ENCODE data around the gene DNM3. TPM values are rescaled to one million over a fixed set of nuclear protein-coding genes. Genes with fewer than 3 reads are reported as not detected.

DNM3 gene
- polyA plus RNA-seq, 2 donors: 0.53 to 0.76 TPM

DNA sequence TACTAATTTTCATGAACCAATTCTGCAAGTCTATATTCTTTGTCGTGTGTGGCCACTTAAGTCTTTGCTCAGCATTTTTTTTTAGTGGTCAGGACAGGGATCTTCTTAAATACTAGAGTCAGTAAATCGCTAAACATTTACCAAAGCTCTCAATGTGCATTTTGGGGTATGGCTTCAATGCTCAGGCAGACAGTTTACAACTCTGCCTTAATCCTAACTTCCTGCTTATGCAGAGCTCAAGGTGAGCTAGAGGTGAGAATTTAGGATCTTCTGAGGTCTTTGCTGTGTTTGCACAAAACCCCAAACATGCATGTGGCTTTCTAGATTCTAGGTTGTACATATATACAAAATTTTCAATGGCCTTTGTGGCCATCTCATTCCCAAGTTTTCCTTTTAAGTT, 153.0 kb downstream of the DNM3 start:
- Histone ChIP-seq H3K4me3 (ENCODE audit: low read depth in 1 of 2, low read length in 2 of 2) (no peak overlapping the region), H3K9me3 (ENCODE audit: control insufficient read depth in 2 of 2, insufficient read depth in 1 of 2, low read depth in 1 of 2, low read length in 1 of 2) (no peaks in the 10 kb centered on the region), H3K36me3 (ENCODE audit: control insufficient read depth in 2 of 2, insufficient read depth in 2 of 2, low read length in 1 of 2) (no peaks in the 10 kb centered on the region), H3K4me1 (ENCODE audit: control insufficient read depth in 2 of 2, insufficient read depth in 2 of 2, low read length in 1 of 2) (no peaks in the 10 kb centered on the region), H3K27me3 (ENCODE audit: control insufficient read depth in 1 of 2, insufficient read depth in 2 of 2, low read length in 2 of 2) (no peaks in the 10 kb centered on the region), H3K27ac (ENCODE audit: low read depth in 2 of 2, low read length in 1 of 2) (no peak overlapping the region)
- 86 to 89% methylated on average over 2 of the region's 2 CpGs for WGBS, 2 donors

DNA sequence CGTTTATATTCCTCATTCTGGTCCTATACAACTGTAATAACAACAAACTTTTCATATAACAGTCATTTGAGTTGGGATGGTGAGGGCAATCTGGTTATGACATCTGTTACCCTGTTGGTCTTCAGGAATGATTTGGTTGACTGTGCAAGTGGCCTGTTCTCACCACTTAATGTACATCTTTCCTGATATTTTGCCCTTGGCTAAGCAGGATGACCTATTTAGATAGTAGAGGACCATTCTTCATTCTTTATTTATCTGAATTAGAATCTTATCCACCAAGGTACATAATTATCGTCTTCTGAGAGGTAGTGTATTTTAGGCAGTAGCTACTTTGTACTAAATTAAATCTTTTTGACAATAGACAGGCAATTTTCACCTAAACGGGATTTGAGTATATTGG, 154.3 kb downstream of the DNM3 start:
- Histone ChIP-seq H3K4me3 (ENCODE audit: low read depth in 1 of 2, low read length in 2 of 2) (no peak overlapping the region), H3K4me1 (ENCODE audit: control insufficient read depth in 2 of 2, insufficient read depth in 2 of 2, low read length in 1 of 2) (no peaks in the 10 kb centered on the region), H3K27ac (ENCODE audit: low read depth in 2 of 2, low read length in 1 of 2) (no peak overlapping the region), H3K9me3 (ENCODE audit: control insufficient read depth in 2 of 2, insufficient read depth in 1 of 2, low read depth in 1 of 2, low read length in 1 of 2) (no peaks in the 10 kb centered on the region), H3K27me3 (ENCODE audit: control insufficient read depth in 1 of 2, insufficient read depth in 2 of 2, low read length in 2 of 2) (no peaks in the 10 kb centered on the region), H3K36me3 (ENCODE audit: control insufficient read depth in 2 of 2, insufficient read depth in 2 of 2, low read length in 1 of 2) (no peaks in the 10 kb centered on the region)
- WGBS, 2 donors: 91 to 92% methylated on average over 3 of the region's 3 CpGs

DNA sequence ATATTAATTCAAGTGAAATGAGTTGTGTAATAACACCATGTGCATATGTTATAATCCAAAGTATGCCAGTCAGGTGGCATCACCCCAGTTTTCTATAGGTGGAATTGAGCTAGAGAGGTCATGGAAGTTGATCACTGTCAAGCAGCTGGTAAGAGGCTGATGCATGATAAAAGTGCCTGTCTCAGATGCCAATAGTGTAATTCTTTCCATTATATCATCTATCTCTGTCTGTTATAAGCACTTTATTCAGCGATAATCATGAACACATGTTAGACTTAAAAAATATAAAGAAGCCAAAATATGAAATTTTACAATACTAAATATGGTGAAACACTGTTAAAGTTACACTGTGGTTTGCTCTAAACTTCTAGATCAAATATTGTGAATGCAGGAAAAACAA, 156.6 kb downstream of the DNM3 start:
- WGBS, 2 donors: 90 to 91% methylated on average over 1 of the region's 1 CpG

DNA sequence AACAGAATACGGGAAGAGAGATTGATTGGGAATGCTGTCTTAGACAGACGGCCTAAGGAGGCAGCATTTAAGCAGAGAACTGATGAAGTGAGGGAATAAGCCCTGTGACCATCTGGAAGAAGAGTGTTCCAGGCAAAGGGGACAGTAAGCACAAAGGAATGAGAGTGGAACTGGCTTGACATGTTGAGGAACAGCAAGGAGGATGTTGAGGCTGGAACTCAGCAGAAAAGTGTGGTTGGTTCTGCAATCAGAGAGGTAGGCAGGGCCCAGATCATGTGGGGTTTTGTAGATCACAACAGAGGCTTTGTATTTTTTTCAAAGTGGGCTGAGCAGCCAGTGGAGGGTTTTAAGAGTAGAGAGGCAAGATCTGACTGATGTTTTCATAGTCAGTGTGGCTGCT, 157.4 kb downstream of the DNM3 start:
- WGBS, 2 donors: 92 to 95% methylated on average over 2 of the region's 2 CpGs
- no peaks in the 10 kb centered on the region for H3K9me3 ChIP-seq (ENCODE audit: control insufficient read depth in 2 of 2, insufficient read depth in 1 of 2, low read depth in 1 of 2, low read length in 1 of 2)

More for the DNA sequence above, 156.6 kb downstream of the DNM3 start:
- H3K4me3 ChIP-seq (ENCODE audit: low read depth in 1 of 2, low read length in 2 of 2): no peak overlapping the region
- H3K4me1 ChIP-seq (ENCODE audit: control insufficient read depth in 2 of 2, insufficient read depth in 2 of 2, low read length in 1 of 2): no peaks in the 10 kb centered on the region
- H3K27me3 ChIP-seq (ENCODE audit: control insufficient read depth in 1 of 2, insufficient read depth in 2 of 2, low read length in 2 of 2): no peaks in the 10 kb centered on the region
- no peak overlapping the region for H3K27ac ChIP-seq (ENCODE audit: low read depth in 2 of 2, low read length in 1 of 2)
- H3K36me3 ChIP-seq (ENCODE audit: control insufficient read depth in 2 of 2, insufficient read depth in 2 of 2, low read length in 1 of 2): no peaks in the 10 kb centered on the region
- H3K9me3 ChIP-seq (ENCODE audit: control insufficient read depth in 2 of 2, insufficient read depth in 1 of 2, low read depth in 1 of 2, low read length in 1 of 2): no peaks in the 10 kb centered on the region

DNA sequence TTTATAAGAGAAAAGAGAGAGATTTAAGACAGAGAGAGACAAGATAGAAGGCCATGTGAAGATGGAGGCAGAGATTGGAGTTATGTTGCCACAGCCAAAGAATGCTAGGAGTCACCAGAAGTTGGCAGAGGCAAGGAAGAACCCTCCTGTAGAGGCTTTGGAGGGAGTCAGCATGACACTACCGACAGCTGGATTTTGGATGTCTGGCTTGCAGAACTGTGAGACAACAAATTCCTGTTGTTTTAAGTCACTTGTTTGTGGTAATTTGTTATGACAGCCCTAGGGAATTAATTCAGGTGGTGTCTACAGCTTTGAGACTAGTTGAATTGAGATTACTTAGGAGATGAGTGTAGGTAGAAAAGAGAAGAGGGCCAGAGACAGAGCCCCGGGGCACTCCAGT, 158.5 kb downstream of the DNM3 start:
- no peaks in the 10 kb centered on the region for H3K9me3 ChIP-seq (ENCODE audit: control insufficient read depth in 2 of 2, insufficient read depth in 1 of 2, low read depth in 1 of 2, low read length in 1 of 2)
- H3K4me1 ChIP-seq (ENCODE audit: control insufficient read depth in 2 of 2, insufficient read depth in 2 of 2, low read length in 1 of 2): no peaks in the 10 kb centered on the region
- H3K27ac ChIP-seq (ENCODE audit: low read depth in 2 of 2, low read length in 1 of 2): no peak overlapping the region
- no peaks in the 10 kb centered on the region for H3K36me3 ChIP-seq (ENCODE audit: control insufficient read depth in 2 of 2, insufficient read depth in 2 of 2, low read length in 1 of 2)
- no peak overlapping the region for H3K4me3 ChIP-seq (ENCODE audit: low read depth in 1 of 2, low read length in 2 of 2)
- 79 to 91% methylated on average over 2 of the region's 2 CpGs for WGBS, 2 donors
- H3K27me3 ChIP-seq (ENCODE audit: control insufficient read depth in 1 of 2, insufficient read depth in 2 of 2, low read length in 2 of 2): no peaks in the 10 kb centered on the region

More for the DNA sequence above, 157.4 kb downstream of the DNM3 start:
- no peak overlapping the region for H3K4me3 ChIP-seq (ENCODE audit: low read depth in 1 of 2, low read length in 2 of 2)
- H3K36me3 ChIP-seq (ENCODE audit: control insufficient read depth in 2 of 2, insufficient read depth in 2 of 2, low read length in 1 of 2): no peaks in the 10 kb centered on the region
- no peaks in the 10 kb centered on the region for H3K4me1 ChIP-seq (ENCODE audit: control insufficient read depth in 2 of 2, insufficient read depth in 2 of 2, low read length in 1 of 2)
- no peaks in the 10 kb centered on the region for H3K27me3 ChIP-seq (ENCODE audit: control insufficient read depth in 1 of 2, insufficient read depth in 2 of 2, low read length in 2 of 2)
- H3K27ac ChIP-seq (ENCODE audit: low read depth in 2 of 2, low read length in 1 of 2): no peak overlapping the region

DNA sequence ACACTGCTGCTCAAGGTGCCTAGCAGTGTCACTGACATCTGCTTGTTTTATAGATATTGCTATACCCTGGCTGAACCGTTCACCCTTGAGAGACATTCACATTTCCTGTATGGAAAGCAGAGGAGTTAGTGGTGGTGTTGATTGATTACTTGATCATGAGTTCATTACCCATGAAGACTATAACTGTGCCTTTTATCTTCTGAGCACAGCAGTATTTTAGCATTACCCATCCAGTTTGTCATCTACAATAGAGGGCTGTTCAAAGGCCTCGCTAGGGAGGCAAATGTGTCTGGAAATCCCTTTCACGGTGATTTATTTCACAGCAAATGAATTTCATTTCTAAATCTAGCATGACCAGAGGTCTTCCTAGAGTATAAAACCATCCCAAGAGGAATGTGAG, 160.0 kb downstream of the DNM3 start:
- Histone ChIP-seq H3K4me3 (ENCODE audit: low read depth in 1 of 2, low read length in 2 of 2) (no peak overlapping the region), H3K27ac (ENCODE audit: low read depth in 2 of 2, low read length in 1 of 2) (no peak overlapping the region), H3K27me3 (ENCODE audit: control insufficient read depth in 1 of 2, insufficient read depth in 2 of 2, low read length in 2 of 2) (no peaks in the 10 kb centered on the region), H3K36me3 (ENCODE audit: control insufficient read depth in 2 of 2, insufficient read depth in 2 of 2, low read length in 1 of 2) (no peaks in the 10 kb centered on the region), H3K4me1 (ENCODE audit: control insufficient read depth in 2 of 2, insufficient read depth in 2 of 2, low read length in 1 of 2) (no peaks in the 10 kb centered on the region), H3K9me3 (ENCODE audit: control insufficient read depth in 2 of 2, insufficient read depth in 1 of 2, low read depth in 1 of 2, low read length in 1 of 2) (no peaks in the 10 kb centered on the region)
- 82% methylated on average over 3 of the region's 3 CpGs for WGBS, 2 donors

DNA sequence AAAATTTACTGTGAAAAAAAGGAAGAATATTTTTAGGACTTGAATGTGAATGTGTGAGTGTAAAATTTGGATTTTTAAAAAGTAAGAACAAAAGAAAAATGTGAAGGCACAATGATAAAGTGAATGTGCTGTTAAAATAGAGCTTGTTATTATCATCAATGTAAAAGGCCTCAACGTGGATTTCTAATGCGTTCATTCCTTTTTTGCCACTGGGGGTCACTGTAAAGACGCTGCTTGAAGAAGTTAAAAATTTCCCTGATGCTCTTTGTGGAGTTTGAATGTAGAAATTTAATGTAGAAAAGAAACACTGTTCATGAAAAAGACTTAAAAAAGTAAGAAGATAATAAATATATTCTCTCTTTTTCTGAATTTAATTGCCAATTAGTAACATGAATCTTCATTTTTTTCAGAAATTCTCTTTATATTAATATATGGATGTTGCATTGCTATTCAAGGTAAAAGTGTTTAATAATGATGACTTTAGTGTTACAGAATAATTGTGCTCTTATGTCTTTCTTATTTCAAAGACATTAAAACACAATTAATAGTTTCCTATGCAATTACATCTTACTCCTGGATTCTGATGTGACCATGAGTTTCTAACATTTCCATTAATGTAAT, 161.5 kb downstream of the DNM3 start:
- Histone ChIP-seq H3K4me3 (ENCODE audit: low read depth in 1 of 2, low read length in 2 of 2) (no peak overlapping the region), H3K27me3 (ENCODE audit: control insufficient read depth in 1 of 2, insufficient read depth in 2 of 2, low read length in 2 of 2) (no peaks in the 10 kb centered on the region), H3K4me1 (ENCODE audit: control insufficient read depth in 2 of 2, insufficient read depth in 2 of 2, low read length in 1 of 2) (no peaks in the 10 kb centered on the region), H3K36me3 (ENCODE audit: control insufficient read depth in 2 of 2, insufficient read depth in 2 of 2, low read length in 1 of 2) (no peaks in the 10 kb centered on the region), H3K9me3 (ENCODE audit: control insufficient read depth in 2 of 2, insufficient read depth in 1 of 2, low read depth in 1 of 2, low read length in 1 of 2) (no peaks in the 10 kb centered on the region), H3K27ac (ENCODE audit: low read depth in 2 of 2, low read length in 1 of 2) (no peak overlapping the region)
- 3 to 9% methylated on average over 3 of the region's 3 CpGs for WGBS, 2 donors

DNA sequence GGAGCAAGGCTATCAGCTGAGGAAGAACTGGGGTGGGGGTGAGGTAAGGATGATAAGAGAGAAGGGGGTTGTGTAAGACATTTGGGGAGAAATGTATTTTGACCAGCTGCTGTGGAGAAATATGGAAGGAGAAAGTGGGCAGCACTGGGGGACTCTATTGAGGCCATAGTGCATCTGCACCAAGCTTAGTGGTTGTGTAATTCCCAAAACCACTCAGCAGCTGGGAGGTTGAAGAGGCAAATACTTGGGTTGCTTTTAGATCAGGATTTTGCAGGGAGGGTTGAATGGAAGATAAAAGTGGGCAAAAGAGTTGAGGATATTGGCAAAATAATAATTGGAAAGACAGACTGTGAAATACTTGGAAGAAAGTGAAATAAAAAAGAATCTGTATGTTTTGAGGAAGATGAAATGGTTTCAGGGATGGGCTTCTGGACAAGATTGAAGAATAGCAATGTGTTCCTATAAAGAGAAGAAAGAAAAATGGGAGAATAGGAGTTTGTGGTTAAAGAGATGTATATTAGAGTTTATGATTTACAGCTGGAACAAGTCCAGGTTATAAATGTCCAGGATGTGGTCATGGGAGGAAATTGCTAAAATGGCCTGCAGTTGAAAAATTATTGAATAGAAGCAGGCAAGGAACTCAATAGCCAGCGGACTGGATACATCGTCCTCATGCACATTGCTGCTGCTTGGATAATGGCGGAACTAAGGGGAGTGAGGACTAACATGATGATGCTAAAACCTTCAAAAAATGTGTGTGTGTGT, 162.7 kb downstream of the DNM3 start:
- Histone ChIP-seq H3K9me3 (ENCODE audit: control insufficient read depth in 2 of 2, insufficient read depth in 1 of 2, low read depth in 1 of 2, low read length in 1 of 2) (no peaks in the 10 kb centered on the region), H3K36me3 (ENCODE audit: control insufficient read depth in 2 of 2, insufficient read depth in 2 of 2, low read length in 1 of 2) (no peaks in the 10 kb centered on the region)
- 91% methylated on average over 3 of the region's 3 CpGs for WGBS, 2 donors

DNA sequence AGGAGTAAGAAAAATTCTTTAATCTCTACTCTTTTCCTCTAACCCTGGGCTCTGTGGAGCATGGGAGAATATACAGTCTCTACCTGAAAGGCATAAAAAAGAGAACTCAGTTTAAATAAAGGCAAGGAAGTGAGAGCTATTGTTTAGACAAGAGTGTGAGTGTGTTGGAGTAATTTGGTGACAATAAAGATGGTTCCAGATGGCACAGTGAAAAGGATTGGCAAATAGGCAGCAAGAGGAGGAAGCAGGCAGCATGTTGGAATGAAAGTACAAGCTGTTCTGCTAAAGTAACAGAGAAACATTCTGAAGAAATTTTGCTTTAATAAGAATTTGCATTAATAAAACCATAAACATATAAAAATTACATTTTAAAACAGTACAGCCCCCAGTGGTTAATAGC, 163.4 kb downstream of the DNM3 start:
- no peaks in the 10 kb centered on the region for H3K36me3 ChIP-seq (ENCODE audit: control insufficient read depth in 2 of 2, insufficient read depth in 2 of 2, low read length in 1 of 2)
- no peak overlapping the region for H3K27ac ChIP-seq (ENCODE audit: low read depth in 2 of 2, low read length in 1 of 2)
- no peaks in the 10 kb centered on the region for H3K4me1 ChIP-seq (ENCODE audit: control insufficient read depth in 2 of 2, insufficient read depth in 2 of 2, low read length in 1 of 2)
- H3K9me3 ChIP-seq (ENCODE audit: control insufficient read depth in 2 of 2, insufficient read depth in 1 of 2, low read depth in 1 of 2, low read length in 1 of 2): no peaks in the 10 kb centered on the region
- no peak overlapping the region for H3K4me3 ChIP-seq (ENCODE audit: low read depth in 1 of 2, low read length in 2 of 2)
- H3K27me3 ChIP-seq (ENCODE audit: control insufficient read depth in 1 of 2, insufficient read depth in 2 of 2, low read length in 2 of 2): no peaks in the 10 kb centered on the region

More for the DNA sequence above, 162.7 kb downstream of the DNM3 start:
- Histone ChIP-seq H3K4me3 (ENCODE audit: low read depth in 1 of 2, low read length in 2 of 2) (no peak overlapping the region), H3K27me3 (ENCODE audit: control insufficient read depth in 1 of 2, insufficient read depth in 2 of 2, low read length in 2 of 2) (no peaks in the 10 kb centered on the region), H3K27ac (ENCODE audit: low read depth in 2 of 2, low read length in 1 of 2) (no peak overlapping the region), H3K4me1 (ENCODE audit: control insufficient read depth in 2 of 2, insufficient read depth in 2 of 2, low read length in 1 of 2) (no peaks in the 10 kb centered on the region)

DNA sequence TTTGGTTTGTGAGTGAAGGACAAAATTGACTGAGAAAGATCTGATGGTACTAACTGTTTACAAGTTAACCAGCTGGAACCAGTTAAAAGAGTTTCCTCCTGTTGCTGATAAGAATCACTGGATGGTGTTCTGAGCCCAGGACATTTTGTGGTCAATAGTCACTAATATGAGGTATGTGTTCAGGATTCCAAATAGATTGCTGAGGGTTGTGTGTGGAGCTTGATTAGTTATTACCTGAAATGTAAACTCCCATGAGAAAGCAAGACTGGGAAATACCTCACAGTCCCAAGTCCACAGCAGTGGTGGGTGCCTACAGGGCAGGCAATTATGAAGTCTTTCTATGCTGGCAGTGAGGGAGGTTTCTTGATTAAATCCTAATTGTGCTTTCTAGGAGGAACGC, 164.6 kb downstream of the DNM3 start:
- Histone ChIP-seq H3K36me3 (ENCODE audit: control insufficient read depth in 2 of 2, insufficient read depth in 2 of 2, low read length in 1 of 2) (no peaks in the 10 kb centered on the region), H3K4me1 (ENCODE audit: control insufficient read depth in 2 of 2, insufficient read depth in 2 of 2, low read length in 1 of 2) (no peaks in the 10 kb centered on the region), H3K27ac (ENCODE audit: low read depth in 2 of 2, low read length in 1 of 2) (no peak overlapping the region), H3K9me3 (ENCODE audit: control insufficient read depth in 2 of 2, insufficient read depth in 1 of 2, low read depth in 1 of 2, low read length in 1 of 2) (no peaks in the 10 kb centered on the region), H3K4me3 (ENCODE audit: low read depth in 1 of 2, low read length in 2 of 2) (no peak overlapping the region), H3K27me3 (ENCODE audit: control insufficient read depth in 1 of 2, insufficient read depth in 2 of 2, low read length in 2 of 2) (no peaks in the 10 kb centered on the region)
- 52 to 90% methylated on average over 1 of the region's 1 CpG for WGBS, 2 donors
